HAP-1 (cell line): ENCODE results near the gene APBB1IP.
A peak's percentile ranks its signal among the peaks of the same experiment; 100 is the strongest.

Experiments used
- DNase-seq, 2 experiments: peaks; one replicate each; pipeline ENCODE4 v3.0.0-alpha.2; 2016 to 2020; ENCODE audit warnings: low spot score in 2 of 2
- H3K27me3 ChIP-seq: fragments of 250-450 bp; sonication (Bioruptor Pico); 2 replicates; pipeline ENCODE4 v1.5.1; 2020; ENCODE audit warnings: low read depth, mild to moderate bottlenecking, moderate library complexity
- H3K36me3 ChIP-seq: fragments of 250-450 bp; sonication (Bioruptor Pico); replicated peaks from 2 replicates; pipeline ENCODE4 v1.5.1; 2020; ENCODE audit warnings: mild to moderate bottlenecking
- H3K4me1 ChIP-seq: fragments of 250-450 bp; sonication (Bioruptor Pico); 2 replicates; pipeline ENCODE4 v1.5.1; 2020; ENCODE audit warnings: mild to moderate bottlenecking
- H3K4me3 ChIP-seq: fragments of 250-450 bp; sonication (Bioruptor Pico); 2 replicates; pipeline ENCODE4 v1.5.1; 2020; ENCODE audit warnings: mild to moderate bottlenecking, moderate library complexity
- H3K9me3 ChIP-seq: fragments of 250-450 bp; sonication (Bioruptor Pico); 2 replicates; pipeline ENCODE4 v1.5.1; 2020; ENCODE audit warnings: mild to moderate bottlenecking, moderate library complexity
- in situ Hi-C: fragments of 300-500 bp; cut with MboI; formaldehyde crosslinking; loops from 3 replicates; pipeline ENCODE4 v1.14.3; 2020; ENCODE audit warnings: low sequenced_read_pairs, inconsistent platforms, mixed read lengths

Gene APBB1IP

GRCh38 chr10:26519803-26520202, 81.7 kb downstream of the APBB1IP start:
- H3K4me3 ChIP-seq, result no peak overlapping the region
- no peaks in the 10 kb centered on the region for H3K27me3 ChIP-seq
- in situ Hi-C loops, result no loop called here
- H3K36me3 ChIP-seq, result no peaks in the 10 kb centered on the region
- no peak for DNase-seq
- H3K4me1 ChIP-seq, result peaks cover 5% of the 10 kb centered on the region
- H3K9me3 ChIP-seq, result no peaks in the 10 kb centered on the region

DNA sequence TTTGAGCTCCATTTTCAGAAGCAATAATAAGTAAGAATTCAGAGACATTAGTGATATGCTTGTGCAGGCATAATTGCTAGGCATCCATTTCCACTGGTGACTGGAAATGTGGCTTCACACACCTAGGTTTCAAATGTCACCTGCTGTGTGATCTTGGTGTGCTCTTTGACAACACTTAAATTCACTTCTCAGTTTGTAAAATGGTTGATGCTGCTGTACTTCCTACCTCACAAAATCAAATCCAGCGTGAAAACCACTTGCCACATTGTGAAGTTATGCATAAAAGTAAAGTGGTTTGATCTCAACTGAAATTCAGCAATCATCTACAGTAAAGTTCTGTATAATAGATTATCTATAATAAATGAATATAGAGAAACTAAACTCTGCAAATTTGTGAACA, 82.4 kb downstream of the APBB1IP start:
- DNase-seq, result no peak
- no peaks in the 10 kb centered on the region for H3K9me3 ChIP-seq
- no peaks in the 10 kb centered on the region for H3K27me3 ChIP-seq
- in situ Hi-C loops, result no loop called here
- no peaks in the 10 kb centered on the region for H3K36me3 ChIP-seq
- peaks cover 5% of the 10 kb centered on the region for H3K4me1 ChIP-seq
- H3K4me3 ChIP-seq, result no peak overlapping the region

- DNase-seq, result no peak
- in situ Hi-C loops, result no loop called here
- H3K27me3 ChIP-seq, result no peaks in the 10 kb centered on the region
- no peaks in the 10 kb centered on the region for H3K36me3 ChIP-seq
- H3K9me3 ChIP-seq, result no peaks in the 10 kb centered on the region
- no peaks in the 10 kb centered on the region for H3K4me1 ChIP-seq
- H3K4me3 ChIP-seq, result no peak overlapping the region
Observed at GRCh38 chr10:26524161-26524896, 86.2 kb downstream of the APBB1IP start.

GRCh38 chr10:26525586-26525985, 87.4 kb downstream of the APBB1IP start:
- H3K4me3 ChIP-seq, result no peak overlapping the region
- H3K9me3 ChIP-seq, result no peaks in the 10 kb centered on the region
- no peaks in the 10 kb centered on the region for H3K36me3 ChIP-seq
- no peaks in the 10 kb centered on the region for H3K27me3 ChIP-seq
- in situ Hi-C loops, result no loop called here
- no peaks in the 10 kb centered on the region for H3K4me1 ChIP-seq
- no peak for DNase-seq

DNA sequence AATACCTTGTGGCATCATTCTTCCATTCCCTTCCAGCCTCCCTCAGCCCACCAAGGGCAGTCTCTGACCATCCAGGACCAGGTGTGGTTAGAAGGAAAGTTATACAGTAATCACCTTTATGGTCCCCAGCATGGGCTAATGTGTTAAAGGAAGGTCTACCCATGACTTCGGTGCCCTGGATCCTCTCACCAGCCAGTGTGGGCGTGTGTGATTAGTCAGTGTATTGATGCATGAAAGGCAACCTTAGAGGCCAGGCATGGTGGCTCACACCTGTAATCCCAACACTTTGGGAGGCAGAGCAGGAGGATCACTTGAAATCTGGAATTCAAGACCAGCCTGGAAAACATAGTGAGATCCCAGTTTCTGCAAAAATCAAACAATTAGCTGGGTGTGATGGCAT, 88.9 kb downstream of the APBB1IP start:
- in situ Hi-C loops, result no loop called here
- Histone ChIP-seq H3K4me1 (no peaks in the 10 kb centered on the region), H3K27me3 (no peaks in the 10 kb centered on the region), H3K4me3 (no peak overlapping the region), H3K9me3 (no peaks in the 10 kb centered on the region), H3K36me3 (no peaks in the 10 kb centered on the region)
- DNase-seq, result no peak

DNA sequence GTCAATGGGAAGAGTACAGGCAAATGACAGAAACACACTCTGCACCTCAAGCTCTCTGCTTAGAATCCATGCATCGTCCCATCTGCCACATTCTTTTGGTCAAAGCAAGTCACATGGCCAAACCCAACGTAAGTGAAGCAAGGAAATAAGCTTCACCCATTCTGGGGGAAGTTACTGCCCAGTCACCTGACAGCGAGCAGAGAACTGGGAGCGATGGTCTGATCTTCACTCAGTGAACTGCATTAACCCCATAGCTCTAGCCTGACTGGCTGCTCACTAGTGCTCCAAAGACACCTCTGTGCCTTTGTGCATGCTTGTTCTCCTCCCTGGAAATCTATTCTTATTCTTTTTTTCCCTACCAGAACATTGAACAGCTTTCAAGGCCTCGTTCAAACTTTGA, 89.9 kb downstream of the APBB1IP start:
- Histone ChIP-seq H3K4me1 (no peaks in the 10 kb centered on the region), H3K9me3 (no peaks in the 10 kb centered on the region), H3K27me3 (no peaks in the 10 kb centered on the region), H3K36me3 (no peaks in the 10 kb centered on the region), H3K4me3 (no peak overlapping the region)
- DNase-seq, result no peak
- in situ Hi-C loops, result no loop called here

DNA sequence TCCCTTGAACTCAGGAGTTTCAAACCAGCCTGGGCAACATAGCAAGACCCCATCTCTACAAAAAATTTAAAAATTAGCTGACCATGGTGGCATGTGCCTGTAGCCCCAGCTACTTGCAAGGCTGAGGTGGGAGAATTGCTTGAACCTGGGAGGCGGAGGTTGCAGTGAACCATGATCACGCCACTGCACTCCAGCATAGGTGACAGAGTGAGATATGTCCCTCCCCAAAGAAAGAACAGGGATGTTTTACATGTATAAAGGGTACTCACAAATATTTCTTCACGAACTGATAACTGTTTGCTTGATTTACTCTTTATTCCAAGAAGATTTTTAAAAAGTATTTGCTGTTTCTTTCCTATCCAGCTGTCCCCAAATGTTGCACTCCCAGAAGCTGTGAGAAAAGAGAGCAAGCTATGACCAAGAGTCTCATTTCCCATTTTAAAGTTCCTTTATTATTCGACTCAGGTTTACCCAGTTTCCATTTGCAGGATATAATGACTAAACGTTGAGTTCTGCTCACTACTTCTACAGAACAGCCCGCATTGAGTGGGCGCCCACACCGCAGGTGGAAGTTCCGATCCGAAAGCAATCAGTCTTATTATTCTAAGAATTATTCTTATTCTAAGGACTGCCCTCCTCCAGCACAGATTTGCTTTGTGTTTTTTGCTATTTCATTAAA, 90.7 kb downstream of the APBB1IP start:
- in situ Hi-C loops, result no loop called here
- Histone ChIP-seq H3K9me3 (no peaks in the 10 kb centered on the region), H3K4me3 (no peak overlapping the region), H3K36me3 (no peaks in the 10 kb centered on the region), H3K4me1 (no peaks in the 10 kb centered on the region), H3K27me3 (no peaks in the 10 kb centered on the region)
- DNase-seq, result no peak

GRCh38 chr10:26534384-26534783, 96.2 kb downstream of the APBB1IP start:
- no peaks in the 10 kb centered on the region for H3K4me1 ChIP-seq
- no peak overlapping the region for H3K4me3 ChIP-seq
- peak in 1 of 2 experiments; percentile 25 for DNase-seq
- no peaks in the 10 kb centered on the region for H3K9me3 ChIP-seq
- no peaks in the 10 kb centered on the region for H3K27me3 ChIP-seq
- in situ Hi-C loops, result no loop called here
- H3K36me3 ChIP-seq, result no peaks in the 10 kb centered on the region

DNA sequence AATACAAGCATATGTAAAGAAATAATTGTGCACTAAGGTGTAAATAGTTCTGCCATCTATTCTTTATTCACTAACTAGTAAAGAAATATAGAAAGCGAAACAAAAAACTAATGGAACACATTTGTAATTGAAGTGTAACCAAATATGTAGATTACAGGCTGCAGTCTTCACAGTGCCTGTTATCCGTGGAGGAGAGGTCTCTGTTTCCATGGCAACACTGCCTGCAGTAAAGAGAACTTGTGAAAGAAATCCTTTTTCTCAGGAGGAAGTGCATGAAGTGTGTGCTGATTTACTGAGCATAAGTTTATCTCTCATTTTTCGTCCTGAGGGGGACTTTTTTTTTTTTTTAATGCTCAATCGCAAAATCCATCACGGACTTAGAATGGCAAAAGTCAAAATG, 102.5 kb downstream of the APBB1IP start:
- Histone ChIP-seq H3K9me3 (no peaks in the 10 kb centered on the region), H3K4me1 (no peaks in the 10 kb centered on the region), H3K27me3 (no peaks in the 10 kb centered on the region), H3K4me3 (no peak overlapping the region), H3K36me3 (no peaks in the 10 kb centered on the region)
- in situ Hi-C loops, result no loop called here
- peak in 1 of 2 experiments; percentile 28 for DNase-seq

- Histone ChIP-seq H3K27me3 (no peaks in the 10 kb centered on the region), H3K4me3 (no peak overlapping the region), H3K9me3 (no peaks in the 10 kb centered on the region), H3K4me1 (no peaks in the 10 kb centered on the region), H3K36me3 (no peaks in the 10 kb centered on the region)
- in situ Hi-C loops, result no loop called here
- no peak for DNase-seq
Observed at GRCh38 chr10:26543567-26544306, 105.6 kb downstream of the APBB1IP start.

DNA sequence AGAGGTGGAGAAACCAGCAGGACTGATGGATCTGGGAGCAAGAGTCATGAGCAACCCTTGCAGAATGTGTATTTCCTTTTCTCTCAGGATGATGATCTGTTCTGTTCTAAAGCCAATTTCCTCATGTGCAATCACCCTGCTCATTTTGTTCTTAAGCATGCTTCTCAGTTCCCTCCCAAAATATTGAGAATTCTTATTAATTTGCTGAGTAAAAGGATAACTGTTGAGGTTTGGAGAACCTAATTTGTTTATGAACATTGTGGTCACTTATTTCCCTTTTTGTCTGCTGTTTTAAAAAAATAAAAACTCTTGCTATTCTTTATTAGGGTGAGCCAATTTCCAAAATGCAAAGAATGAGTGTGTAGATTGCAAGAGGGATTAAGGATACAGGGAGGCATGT, 106.8 kb downstream of the APBB1IP start:
- Histone ChIP-seq H3K4me1 (no peaks in the 10 kb centered on the region), H3K27me3 (no peaks in the 10 kb centered on the region), H3K4me3 (no peak overlapping the region), H3K36me3 (no peaks in the 10 kb centered on the region), H3K9me3 (no peaks in the 10 kb centered on the region)
- in situ Hi-C loops, result no loop called here
- no peak for DNase-seq

GRCh38 chr10:26550774-26551526, 112.8 kb downstream of the APBB1IP start:
- H3K9me3 ChIP-seq, result no peaks in the 10 kb centered on the region
- no peaks in the 10 kb centered on the region for H3K27me3 ChIP-seq
- peak; percentile 34 for DNase-seq
- in situ Hi-C loops, result loop anchor here (10.0 to 25.0 kb wide), 2 partner anchors 216 to 814 kb away; no protein-coding TSS in a partner anchor
- H3K4me3 ChIP-seq, result no peak overlapping the region
- H3K36me3 ChIP-seq, result no peaks in the 10 kb centered on the region
- no peaks in the 10 kb centered on the region for H3K4me1 ChIP-seq

DNA sequence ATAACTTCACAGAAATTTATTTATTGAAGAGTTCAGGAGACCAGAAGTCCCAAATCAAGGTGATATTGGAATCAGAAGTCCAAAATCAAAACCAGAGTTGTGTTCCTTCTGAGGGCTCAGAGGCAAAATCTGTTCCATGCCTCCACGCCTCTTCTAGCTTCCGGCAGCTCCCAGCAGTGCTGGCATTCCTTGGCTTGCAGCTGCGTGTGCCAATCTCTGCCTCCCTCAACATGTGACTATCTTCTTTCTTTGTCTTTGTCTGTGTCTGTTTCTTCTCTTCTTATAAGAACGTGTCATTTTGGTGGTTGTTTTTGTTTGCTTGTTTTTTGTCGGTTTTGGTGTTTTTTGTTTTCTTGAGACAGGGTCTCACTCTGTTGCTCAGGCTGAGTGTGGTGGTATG, 116.1 kb downstream of the APBB1IP start:
- no peaks in the 10 kb centered on the region for H3K36me3 ChIP-seq
- H3K9me3 ChIP-seq, result no peaks in the 10 kb centered on the region
- H3K4me1 ChIP-seq, result peaks cover 6% of the 10 kb centered on the region
- no peak for DNase-seq
- no peak overlapping the region for H3K4me3 ChIP-seq
- no peaks in the 10 kb centered on the region for H3K27me3 ChIP-seq
- in situ Hi-C loops, result loop anchor here (10.0 to 25.0 kb wide), 2 partner anchors 219 to 817 kb away; no protein-coding TSS in a partner anchor
